Measurements from ENCODE around the gene MDM1. TPM values are rescaled to one million over a fixed set of nuclear protein-coding genes. Genes with fewer than 3 reads are reported as not detected.

MDM1 gene
- total and polyA plus RNA-seq, 2 of the 13 experiments (the other 11 are each of a cell fraction or from before 2014, with no cell fraction given) = 4.6 to 15.2 TPM

DNA sequence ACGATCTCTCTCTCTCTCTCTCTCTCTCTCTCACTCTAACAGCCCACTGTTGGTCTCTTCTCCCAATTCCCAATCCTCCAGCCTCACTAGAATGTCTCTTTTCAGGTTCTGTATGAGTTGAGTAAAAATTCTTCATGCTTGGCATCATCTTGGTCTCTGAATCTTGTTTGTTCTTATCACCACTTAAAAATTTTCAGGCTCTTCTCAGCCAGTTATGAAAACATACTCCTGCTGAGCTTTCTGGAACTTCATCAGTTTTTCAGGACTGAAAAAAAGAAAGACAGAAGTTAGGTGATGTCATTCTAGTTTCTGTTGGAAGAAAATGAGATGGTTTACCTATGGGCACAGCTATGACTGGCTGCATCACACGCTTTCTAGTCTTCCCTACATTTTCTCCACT is 67.3 kb downstream of the MDM1 start (continued):
- TF ChIP-seq, protein P1, sequence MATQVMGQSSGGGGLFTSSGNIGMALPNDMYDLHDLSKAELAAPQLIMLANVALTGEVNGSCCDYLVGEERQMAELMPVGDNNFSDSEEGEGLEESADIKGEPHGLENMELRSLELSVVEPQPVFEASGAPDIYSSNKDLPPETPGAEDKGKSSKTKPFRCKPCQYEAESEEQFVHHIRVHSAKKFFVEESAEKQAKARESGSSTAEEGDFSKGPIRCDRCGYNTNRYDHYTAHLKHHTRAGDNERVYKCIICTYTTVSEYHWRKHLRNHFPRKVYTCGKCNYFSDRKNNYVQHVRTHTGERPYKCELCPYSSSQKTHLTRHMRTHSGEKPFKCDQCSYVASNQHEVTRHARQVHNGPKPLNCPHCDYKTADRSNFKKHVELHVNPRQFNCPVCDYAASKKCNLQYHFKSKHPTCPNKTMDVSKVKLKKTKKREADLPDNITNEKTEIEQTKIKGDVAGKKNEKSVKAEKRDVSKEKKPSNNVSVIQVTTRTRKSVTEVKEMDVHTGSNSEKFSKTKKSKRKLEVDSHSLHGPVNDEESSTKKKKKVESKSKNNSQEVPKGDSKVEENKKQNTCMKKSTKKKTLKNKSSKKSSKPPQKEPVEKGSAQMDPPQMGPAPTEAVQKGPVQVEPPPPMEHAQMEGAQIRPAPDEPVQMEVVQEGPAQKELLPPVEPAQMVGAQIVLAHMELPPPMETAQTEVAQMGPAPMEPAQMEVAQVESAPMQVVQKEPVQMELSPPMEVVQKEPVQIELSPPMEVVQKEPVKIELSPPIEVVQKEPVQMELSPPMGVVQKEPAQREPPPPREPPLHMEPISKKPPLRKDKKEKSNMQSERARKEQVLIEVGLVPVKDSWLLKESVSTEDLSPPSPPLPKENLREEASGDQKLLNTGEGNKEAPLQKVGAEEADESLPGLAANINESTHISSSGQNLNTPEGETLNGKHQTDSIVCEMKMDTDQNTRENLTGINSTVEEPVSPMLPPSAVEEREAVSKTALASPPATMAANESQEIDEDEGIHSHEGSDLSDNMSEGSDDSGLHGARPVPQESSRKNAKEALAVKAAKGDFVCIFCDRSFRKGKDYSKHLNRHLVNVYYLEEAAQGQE (IDR thresholded peaks at IDR 0.05; ENCODE audit: borderline replicate concordance in 1 of 2, low read depth in 1 of 2, low read length in 2 of 2) = no peak
- no peak for TF ChIP-seq CAMTA2 (CRISPR knock-in tag; IDR thresholded peaks at IDR 0.05; ENCODE audit: borderline replicate concordance)

DNA sequence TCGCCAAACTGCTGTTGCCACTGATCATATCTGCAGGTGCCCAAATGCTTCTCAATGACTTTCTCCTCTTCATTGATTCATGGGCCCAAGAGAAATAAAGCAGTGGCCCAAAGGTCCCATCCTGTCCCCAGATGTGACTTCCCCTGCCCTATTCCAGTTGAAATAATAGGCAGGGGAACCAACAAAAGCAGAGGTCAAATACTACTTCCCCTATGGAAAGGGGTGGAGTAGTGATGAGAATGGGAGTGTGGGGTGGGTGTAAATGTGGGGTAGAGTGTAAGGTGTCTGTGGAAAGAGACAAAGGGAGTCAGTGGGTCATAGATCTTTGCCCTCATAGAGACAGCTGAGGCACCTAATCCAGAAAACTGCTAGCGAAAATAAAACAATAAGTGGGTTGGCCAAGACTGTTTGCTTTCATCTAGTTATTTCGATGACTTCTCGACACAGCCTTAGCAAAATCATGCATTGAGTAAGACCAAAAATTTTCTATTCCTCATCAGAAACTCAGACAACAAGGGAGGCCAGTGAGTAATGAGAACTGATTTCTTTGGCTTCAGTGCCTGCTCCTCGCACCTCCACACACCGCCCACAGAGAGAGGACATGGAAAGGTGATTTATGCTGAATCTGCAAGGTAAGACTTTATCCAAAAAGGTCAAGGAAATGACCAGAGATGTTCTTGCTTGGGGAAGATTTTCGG is 67.9 kb downstream of the MDM1 start:
- peaks cover 3 to 4% of the 10 kb centered on the region in 2 experiments; a peak in 2 of 5 replicates for H3K27me3 ChIP-seq (ENCODE audit: control insufficient read depth in 1 of 2, insufficient read depth in 2 of 2, low read length in 2 of 2)
- ATAC-seq (no peak), FAIRE-seq (no peak), DNase-seq (ENCODE audit: low spot score) (no peak)
- no peaks in the 10 kb centered on the region for H3K36me3 ChIP-seq (replicated peaks in 1 of 2; ENCODE audit: control insufficient read depth in 1 of 2, insufficient read depth in 2 of 2, low read length in 2 of 2)
- H3K9ac ChIP-seq (ENCODE audit: insufficient read depth, low read depth, low read length) = no peak overlapping the region
- no peak overlapping the region for H3K27ac ChIP-seq (ENCODE audit: extremely low read length, insufficient read depth, low read length)
- H2AFZ ChIP-seq (ENCODE audit: low read length) = no peak overlapping the region
- no peaks in the 10 kb centered on the region for H3K4me1 ChIP-seq (ENCODE audit: insufficient read depth, low read length)
- in situ Hi-C loops (cut with HindIII; ENCODE audit: extremely low pct_ligation_motif_present, low pct_unique_long_range_greater_than_20kb) = no loop called here
- H3K79me2 ChIP-seq (ENCODE audit: insufficient read depth, low read length) = no peaks in the 10 kb centered on the region
- H3K4me3 ChIP-seq (replicated peaks in 1 of 3; ENCODE audit: insufficient read depth in 1 of 3, low read depth in 2 of 3, low read length in 3 of 3) = no peak overlapping the region
- ChIA-PET CTCF (ENCODE audit: low intra/inter-chr PET ratio, low total read pairs) (no interaction called here), POLR2A (no interaction called here)
- intact Hi-C loops (cut with micrococcal nuclease; ENCODE audit: unreplicated experiment) = no loop called here
- WGBS (ENCODE audit: low lambda C conversion rate) = 1% methylated on average over 7 of the region's 7 CpGs
- H4K20me1 ChIP-seq (ENCODE audit: insufficient read depth, low read length) = no peaks in the 10 kb centered on the region
- no TSS peak for BruUV-seq (replicated peaks)
- H3K4me2 ChIP-seq (ENCODE audit: low read depth, low read length) = no peak overlapping the region
- no peaks in the 10 kb centered on the region for H3K9me3 ChIP-seq (ENCODE audit: low read length)
- no peak for TF ChIP-seq GABPB1 (CRISPR knock-in tag; IDR thresholded peaks at IDR 0.05)
- TF ChIP-seq, protein P2, sequence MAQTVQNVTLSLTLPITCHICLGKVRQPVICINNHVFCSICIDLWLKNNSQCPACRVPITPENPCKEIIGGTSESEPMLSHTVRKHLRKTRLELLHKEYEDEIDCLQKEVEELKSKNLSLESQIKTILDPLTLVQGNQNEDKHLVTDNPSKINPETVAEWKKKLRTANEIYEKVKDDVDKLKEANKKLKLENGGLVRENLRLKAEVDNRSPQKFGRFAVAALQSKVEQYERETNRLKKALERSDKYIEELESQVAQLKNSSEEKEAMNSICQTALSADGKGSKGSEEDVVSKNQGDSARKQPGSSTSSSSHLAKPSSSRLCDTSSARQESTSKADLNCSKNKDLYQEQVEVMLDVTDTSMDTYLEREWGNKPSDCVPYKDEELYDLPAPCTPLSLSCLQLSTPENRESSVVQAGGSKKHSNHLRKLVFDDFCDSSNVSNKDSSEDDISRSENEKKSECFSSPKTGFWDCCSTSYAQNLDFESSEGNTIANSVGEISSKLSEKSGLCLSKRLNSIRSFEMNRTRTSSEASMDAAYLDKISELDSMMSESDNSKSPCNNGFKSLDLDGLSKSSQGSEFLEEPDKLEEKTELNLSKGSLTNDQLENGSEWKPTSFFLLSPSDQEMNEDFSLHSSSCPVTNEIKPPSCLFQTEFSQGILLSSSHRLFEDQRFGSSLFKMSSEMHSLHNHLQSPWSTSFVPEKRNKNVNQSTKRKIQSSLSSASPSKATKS (CRISPR knock-in tag; IDR thresholded peaks at IDR 0.05) = no peak
